ENCODE data around the gene CDK5R2. TPM values are rescaled to one million over a fixed set of nuclear protein-coding genes. Genes with fewer than 3 reads are reported as not detected.

The CDK5R2 gene
- total and polyA plus RNA-seq, 2 of the 13 experiments (the other 11 are each of a cell fraction or from before 2014, with no cell fraction given) = not detected

DNA sequence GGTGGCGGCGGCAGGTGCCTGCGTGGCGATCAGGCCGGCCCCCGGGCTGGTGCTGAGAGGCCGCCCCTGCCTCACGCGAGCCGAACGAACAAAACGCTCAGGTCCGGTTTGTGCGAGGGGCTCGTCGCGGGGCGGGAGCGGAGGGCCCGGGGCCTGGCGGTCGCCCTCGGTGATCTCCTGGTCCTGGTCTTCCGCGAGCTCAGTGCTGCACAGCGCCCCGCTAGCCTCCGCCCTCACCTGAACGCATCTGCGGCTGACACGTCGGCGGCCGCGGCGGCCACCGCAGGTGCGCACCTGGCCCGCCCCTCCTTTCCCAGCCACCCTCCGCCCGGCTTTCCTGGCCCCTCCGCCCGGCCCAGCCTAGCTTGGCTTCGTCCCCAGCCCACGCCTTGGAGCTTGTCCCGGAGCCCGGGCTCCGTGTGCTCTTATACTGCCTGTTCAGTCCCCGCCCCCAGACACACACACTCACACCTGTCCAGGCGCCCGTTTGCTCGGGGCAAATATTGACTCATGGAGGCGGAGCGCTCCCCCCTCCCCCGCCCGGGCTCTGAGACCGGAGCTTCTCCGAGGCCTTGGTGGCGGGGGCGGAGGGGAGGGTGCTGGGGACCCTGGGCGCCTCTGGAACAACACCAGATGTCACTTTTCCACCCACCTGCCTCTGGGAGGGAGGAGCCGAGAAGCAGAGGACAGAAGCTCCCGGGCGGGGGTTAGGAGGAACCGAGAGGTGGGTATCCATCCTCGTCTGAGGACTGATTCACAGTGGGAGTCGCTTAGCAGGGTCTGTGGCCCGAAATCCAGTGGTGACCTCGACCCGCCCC is 42.3 kb downstream of the CDK5R2 start (continued):
- TF ChIP-seq ZBTB1 (CRISPR knock-in tag; IDR thresholded peaks at IDR 0.05; ENCODE audit: borderline replicate concordance) = no peak
- no peak for TF ChIP-seq PLRG1 (conservative IDR thresholded peaks at IDR 0.05)
- TF ChIP-seq RORA (CRISPR knock-in tag; IDR thresholded peaks at IDR 0.05) = no peak
- TF ChIP-seq, protein P1, sequence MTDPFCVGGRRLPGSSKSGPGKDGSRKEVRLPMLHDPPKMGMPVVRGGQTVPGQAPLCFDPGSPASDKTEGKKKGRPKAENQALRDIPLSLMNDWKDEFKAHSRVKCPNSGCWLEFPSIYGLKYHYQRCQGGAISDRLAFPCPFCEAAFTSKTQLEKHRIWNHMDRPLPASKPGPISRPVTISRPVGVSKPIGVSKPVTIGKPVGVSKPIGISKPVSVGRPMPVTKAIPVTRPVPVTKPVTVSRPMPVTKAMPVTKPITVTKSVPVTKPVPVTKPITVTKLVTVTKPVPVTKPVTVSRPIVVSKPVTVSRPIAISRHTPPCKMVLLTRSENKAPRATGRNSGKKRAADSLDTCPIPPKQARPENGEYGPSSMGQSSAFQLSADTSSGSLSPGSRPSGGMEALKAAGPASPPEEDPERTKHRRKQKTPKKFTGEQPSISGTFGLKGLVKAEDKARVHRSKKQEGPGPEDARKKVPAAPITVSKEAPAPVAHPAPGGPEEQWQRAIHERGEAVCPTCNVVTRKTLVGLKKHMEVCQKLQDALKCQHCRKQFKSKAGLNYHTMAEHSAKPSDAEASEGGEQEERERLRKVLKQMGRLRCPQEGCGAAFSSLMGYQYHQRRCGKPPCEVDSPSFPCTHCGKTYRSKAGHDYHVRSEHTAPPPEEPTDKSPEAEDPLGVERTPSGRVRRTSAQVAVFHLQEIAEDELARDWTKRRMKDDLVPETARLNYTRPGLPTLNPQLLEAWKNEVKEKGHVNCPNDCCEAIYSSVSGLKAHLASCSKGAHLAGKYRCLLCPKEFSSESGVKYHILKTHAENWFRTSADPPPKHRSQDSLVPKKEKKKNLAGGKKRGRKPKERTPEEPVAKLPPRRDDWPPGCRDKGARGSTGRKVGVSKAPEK (CRISPR knock-in tag; IDR thresholded peaks at IDR 0.05; ENCODE audit: borderline replicate concordance) = peak; percentile 42; the same call in 1 of the 2 replicates
- peak; percentile 73; the same call in 1 of the 2 replicates for TF ChIP-seq HOXA3 (CRISPR knock-in tag; IDR thresholded peaks at IDR 0.05)
- no peak for TF ChIP-seq NBN (conservative IDR thresholded peaks at IDR 0.05)
- TF ChIP-seq, protein P2, sequence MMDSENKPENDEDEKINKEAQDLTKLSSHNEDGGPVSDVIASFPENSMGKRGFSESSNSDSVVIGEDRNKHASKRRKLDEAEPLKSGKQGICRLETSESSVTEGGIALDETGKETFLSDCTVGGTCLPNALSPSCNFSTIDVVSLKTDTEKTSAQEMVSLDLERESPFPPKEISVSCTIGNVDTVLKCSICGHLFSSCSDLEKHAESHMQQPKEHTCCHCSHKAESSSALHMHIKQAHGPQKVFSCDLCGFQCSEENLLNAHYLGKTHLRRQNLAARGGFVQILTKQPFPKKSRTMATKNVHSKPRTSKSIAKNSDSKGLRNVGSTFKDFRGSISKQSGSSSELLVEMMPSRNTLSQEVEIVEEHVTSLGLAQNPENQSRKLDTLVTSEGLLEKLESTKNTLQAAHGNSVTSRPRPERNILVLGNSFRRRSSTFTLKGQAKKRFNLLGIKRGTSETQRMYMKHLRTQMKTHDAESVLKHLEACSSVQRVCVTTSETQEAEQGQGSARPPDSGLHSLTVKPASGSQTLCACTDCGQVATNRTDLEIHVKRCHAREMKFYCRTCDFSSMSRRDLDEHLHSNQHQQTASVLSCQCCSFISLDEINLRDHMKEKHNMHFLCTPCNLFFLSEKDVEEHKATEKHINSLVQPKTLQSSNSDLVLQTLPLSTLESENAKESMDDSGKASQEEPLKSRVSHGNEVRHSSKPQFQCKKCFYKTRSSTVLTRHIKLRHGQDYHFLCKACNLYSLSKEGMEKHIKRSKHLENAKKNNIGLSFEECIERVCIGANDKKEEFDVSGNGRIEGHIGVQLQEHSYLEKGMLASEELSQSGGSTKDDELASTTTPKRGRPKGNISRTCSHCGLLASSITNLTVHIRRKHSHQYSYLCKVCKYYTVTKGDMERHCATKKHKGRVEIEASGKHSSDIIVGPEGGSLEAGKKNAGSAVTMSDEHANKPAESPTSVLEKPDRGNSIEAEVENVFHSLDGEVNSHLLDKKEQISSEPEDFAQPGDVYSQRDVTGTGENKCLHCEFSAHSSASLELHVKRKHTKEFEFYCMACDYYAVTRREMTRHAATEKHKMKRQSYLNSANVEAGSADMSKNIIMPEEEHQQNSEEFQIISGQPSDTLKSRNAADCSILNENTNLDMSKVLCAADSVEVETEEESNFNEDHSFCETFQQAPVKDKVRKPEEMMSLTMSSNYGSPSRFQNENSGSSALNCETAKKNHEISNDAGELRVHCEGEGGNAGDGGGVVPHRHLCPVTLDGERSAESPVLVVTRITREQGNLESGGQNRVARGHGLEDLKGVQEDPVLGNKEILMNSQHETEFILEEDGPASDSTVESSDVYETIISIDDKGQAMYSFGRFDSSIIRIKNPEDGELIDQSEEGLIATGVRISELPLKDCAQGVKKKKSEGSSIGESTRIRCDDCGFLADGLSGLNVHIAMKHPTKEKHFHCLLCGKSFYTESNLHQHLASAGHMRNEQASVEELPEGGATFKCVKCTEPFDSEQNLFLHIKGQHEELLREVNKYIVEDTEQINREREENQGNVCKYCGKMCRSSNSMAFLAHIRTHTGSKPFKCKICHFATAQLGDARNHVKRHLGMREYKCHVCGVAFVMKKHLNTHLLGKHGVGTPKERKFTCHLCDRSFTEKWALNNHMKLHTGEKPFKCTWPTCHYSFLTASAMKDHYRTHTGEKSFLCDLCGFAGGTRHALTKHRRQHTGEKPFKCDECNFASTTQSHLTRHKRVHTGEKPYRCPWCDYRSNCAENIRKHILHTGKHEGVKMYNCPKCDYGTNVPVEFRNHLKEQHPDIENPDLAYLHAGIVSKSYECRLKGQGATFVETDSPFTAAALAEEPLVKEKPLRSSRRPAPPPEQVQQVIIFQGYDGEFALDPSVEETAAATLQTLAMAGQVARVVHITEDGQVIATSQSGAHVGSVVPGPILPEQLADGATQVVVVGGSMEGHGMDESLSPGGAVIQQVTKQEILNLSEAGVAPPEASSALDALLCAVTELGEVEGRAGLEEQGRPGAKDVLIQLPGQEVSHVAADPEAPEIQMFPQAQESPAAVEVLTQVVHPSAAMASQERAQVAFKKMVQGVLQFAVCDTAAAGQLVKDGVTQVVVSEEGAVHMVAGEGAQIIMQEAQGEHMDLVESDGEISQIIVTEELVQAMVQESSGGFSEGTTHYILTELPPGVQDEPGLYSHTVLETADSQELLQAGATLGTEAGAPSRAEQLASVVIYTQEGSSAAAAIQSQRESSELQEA (CRISPR knock-in tag; IDR thresholded peaks at IDR 0.05; ENCODE audit: not compliant biosample characterization) = no peak
- TF ChIP-seq, protein P3, sequence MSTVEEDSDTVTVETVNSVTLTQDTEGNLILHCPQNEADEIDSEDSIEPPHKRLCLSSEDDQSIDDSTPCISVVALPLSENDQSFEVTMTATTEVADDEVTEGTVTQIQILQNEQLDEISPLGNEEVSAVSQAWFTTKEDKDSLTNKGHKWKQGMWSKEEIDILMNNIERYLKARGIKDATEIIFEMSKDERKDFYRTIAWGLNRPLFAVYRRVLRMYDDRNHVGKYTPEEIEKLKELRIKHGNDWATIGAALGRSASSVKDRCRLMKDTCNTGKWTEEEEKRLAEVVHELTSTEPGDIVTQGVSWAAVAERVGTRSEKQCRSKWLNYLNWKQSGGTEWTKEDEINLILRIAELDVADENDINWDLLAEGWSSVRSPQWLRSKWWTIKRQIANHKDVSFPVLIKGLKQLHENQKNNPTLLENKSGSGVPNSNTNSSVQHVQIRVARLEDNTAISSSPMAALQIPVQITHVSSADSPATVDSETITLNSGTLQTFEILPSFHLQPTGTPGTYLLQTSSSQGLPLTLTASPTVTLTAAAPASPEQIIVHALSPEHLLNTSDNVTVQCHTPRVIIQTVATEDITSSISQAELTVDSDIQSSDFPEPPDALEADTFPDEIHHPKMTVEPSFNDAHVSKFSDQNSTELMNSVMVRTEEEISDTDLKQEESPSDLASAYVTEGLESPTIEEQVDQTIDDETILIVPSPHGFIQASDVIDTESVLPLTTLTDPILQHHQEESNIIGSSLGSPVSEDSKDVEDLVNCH (CRISPR knock-in tag; IDR thresholded peaks at IDR 0.05) = no peak
- 0 out of 2 replicates have a peak, but pooled peaks have one; percentile 19 for TF ChIP-seq DNMT1 (CRISPR knock-in tag; IDR thresholded peaks at IDR 0.05)
- TF ChIP-seq PPARG (CRISPR knock-in tag; conservative IDR thresholded peaks at IDR 0.05) = no peak
- peak; percentile 89 for TF ChIP-seq HIVEP1 (CRISPR knock-in tag; IDR thresholded peaks at IDR 0.05)
- TF ChIP-seq, protein P4, sequence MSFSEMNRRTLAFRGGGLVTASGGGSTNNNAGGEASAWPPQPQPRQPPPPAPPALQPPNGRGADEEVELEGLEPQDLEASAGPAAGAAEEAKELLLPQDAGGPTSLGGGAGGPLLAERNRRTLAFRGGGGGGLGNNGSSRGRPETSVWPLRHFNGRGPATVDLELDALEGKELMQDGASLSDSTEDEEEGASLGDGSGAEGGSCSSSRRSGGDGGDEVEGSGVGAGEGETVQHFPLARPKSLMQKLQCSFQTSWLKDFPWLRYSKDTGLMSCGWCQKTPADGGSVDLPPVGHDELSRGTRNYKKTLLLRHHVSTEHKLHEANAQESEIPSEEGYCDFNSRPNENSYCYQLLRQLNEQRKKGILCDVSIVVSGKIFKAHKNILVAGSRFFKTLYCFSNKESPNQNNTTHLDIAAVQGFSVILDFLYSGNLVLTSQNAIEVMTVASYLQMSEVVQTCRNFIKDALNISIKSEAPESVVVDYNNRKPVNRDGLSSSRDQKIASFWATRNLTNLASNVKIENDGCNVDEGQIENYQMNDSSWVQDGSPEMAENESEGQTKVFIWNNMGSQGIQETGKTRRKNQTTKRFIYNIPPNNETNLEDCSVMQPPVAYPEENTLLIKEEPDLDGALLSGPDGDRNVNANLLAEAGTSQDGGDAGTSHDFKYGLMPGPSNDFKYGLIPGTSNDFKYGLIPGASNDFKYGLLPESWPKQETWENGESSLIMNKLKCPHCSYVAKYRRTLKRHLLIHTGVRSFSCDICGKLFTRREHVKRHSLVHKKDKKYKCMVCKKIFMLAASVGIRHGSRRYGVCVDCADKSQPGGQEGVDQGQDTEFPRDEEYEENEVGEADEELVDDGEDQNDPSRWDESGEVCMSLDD (CRISPR knock-in tag; IDR thresholded peaks at IDR 0.05; ENCODE audit: borderline replicate concordance) = 0 out of 2 replicates have a peak, but pooled peaks have one; percentile 13
